GM23338 (cell line): ENCODE measurements around the gene NOTCH1.

Experiments
- CREB1 ChIP-seq: fragments of 250-450 bp; sonication (Bioruptor Pico); IDR thresholded peaks from 2 replicates; pipeline ENCODE4 v1.5.0; 2020; ENCODE audit warnings: low read depth, mild to moderate bottlenecking, moderate library complexity
- EZH2 ChIP-seq: fragments of 200-600 bp; sonication (generic); IDR thresholded peaks from one replicate; pipeline ENCODE4 v1.8.0; 2017; ENCODE audit warnings: antibody characterized with exemption, mild to moderate bottlenecking, low read depth; ENCODE audit not compliant: unreplicated experiment
- EZH2phosphoT487 ChIP-seq: fragments of 200-600 bp; sonication (generic); IDR thresholded peaks from one replicate; pipeline ENCODE4 v1.8.1; 2018; ENCODE audit warnings: antibody characterized with exemption; ENCODE audit not compliant: unreplicated experiment
- JUNB ChIP-seq: IDR thresholded peaks from one replicate; pipeline ENCODE4 v1.6.1; 2016; ENCODE audit warnings: antibody characterized with exemption; ENCODE audit not compliant: unreplicated experiment
- NANOG ChIP-seq: IDR thresholded peaks from 2 replicates; pipeline ENCODE4 v1.6.1; 2016; ENCODE audit warnings: antibody characterized with exemption, borderline replicate concordance
- POLR2AphosphoS5 ChIP-seq: IDR thresholded peaks from 2 replicates; pipeline ENCODE4 v1.6.1; 2016; ENCODE audit warnings: antibody characterized with exemption, low read depth
- REST ChIP-seq: IDR thresholded peaks from one replicate; pipeline ENCODE4 v1.6.1; 2018; ENCODE audit warnings: antibody characterized with exemption; ENCODE audit not compliant: unreplicated experiment
- STAT1 ChIP-seq: IDR thresholded peaks from one replicate; pipeline ENCODE4 v1.6.1; 2016; ENCODE audit warnings: antibody characterized with exemption; ENCODE audit not compliant: unreplicated experiment
- ZNF114 ChIP-seq: fragments of 250-450 bp; sonication (Bioruptor Pico); IDR thresholded peaks from 2 replicates; pipeline ENCODE4 v1.5.0; 2020; ENCODE audit warnings: mild to moderate bottlenecking, moderate library complexity
- ZNF462 ChIP-seq: fragments of 250-450 bp; sonication (Bioruptor Pico); IDR thresholded peaks from 2 replicates; pipeline ENCODE4 v1.5.0; 2020; ENCODE audit warnings: mild to moderate bottlenecking, moderate library complexity
- TF ChIP-seq, protein P1 (sequence below): IDR thresholded peaks from 2 replicates; pipeline ENCODE4 v1.6.1; 2016; ENCODE audit warnings: antibody characterized with exemption
- TF ChIP-seq, protein P2 (sequence below), 2 experiments: fragments of 200-600 bp in 1 of 2; sonication (generic) in 1 of 2; conservative IDR thresholded peaks; 2 replicates each; pipeline versions ENCODE4 v1.5.1 to v1.6.1; 2016 to 2017; ENCODE audit warnings: antibody characterized with exemption in 2 of 2, low read depth in 2 of 2, mild to moderate bottlenecking in 2 of 2, moderate library complexity in 1 of 2

DNA sequence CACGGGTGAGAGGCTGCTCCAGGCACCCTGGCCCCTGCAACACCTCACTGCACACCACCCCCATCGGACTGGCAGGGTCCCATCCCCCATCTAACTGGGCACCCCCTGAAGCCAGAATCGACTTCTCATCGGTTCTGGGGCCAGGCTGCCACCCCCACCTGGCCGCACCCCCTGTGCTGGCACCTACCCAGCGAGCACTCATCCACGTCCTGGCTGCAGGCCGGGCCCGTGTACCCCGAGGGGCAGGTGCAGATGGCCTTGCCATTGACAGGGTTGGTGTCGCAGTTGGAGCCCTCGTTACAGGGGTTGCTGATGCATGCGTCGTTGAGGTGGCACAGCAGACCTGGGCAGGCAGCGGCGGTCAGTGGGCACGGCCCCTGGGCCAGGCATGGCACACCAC lies 27.9 kb downstream of the NOTCH1 start:
- TF ChIP-seq, protein P1, sequence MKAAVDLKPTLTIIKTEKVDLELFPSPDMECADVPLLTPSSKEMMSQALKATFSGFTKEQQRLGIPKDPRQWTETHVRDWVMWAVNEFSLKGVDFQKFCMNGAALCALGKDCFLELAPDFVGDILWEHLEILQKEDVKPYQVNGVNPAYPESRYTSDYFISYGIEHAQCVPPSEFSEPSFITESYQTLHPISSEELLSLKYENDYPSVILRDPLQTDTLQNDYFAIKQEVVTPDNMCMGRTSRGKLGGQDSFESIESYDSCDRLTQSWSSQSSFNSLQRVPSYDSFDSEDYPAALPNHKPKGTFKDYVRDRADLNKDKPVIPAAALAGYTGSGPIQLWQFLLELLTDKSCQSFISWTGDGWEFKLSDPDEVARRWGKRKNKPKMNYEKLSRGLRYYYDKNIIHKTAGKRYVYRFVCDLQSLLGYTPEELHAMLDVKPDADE, result no peak
- TF ChIP-seq CREB1 (CRISPR knock-in tag) (no peak), POLR2AphosphoS5 (no peak), EZH2phosphoT487 (no peak), EZH2 (no peak), REST (no peak), ZNF462 (CRISPR knock-in tag) (no peak), ZNF114 (CRISPR knock-in tag) (no peak), JUNB (no peak), NANOG (no peak), STAT1 (no peak)
- TF ChIP-seq, protein P2, sequence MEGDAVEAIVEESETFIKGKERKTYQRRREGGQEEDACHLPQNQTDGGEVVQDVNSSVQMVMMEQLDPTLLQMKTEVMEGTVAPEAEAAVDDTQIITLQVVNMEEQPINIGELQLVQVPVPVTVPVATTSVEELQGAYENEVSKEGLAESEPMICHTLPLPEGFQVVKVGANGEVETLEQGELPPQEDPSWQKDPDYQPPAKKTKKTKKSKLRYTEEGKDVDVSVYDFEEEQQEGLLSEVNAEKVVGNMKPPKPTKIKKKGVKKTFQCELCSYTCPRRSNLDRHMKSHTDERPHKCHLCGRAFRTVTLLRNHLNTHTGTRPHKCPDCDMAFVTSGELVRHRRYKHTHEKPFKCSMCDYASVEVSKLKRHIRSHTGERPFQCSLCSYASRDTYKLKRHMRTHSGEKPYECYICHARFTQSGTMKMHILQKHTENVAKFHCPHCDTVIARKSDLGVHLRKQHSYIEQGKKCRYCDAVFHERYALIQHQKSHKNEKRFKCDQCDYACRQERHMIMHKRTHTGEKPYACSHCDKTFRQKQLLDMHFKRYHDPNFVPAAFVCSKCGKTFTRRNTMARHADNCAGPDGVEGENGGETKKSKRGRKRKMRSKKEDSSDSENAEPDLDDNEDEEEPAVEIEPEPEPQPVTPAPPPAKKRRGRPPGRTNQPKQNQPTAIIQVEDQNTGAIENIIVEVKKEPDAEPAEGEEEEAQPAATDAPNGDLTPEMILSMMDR (conservative IDR thresholded peaks at IDR 0.05; ENCODE audit: low read depth in 2 of 2), result no peak
